MM.1S (cell line): ENCODE measurements around the gene KLHL24.

Source experiments
- DNase-seq: peaks from one replicate; pipeline ENCODE4 v3.0.0-alpha.2; 2015
- H2AFZ ChIP-seq: fragments of 300-600 bp; sonication (generic); 2 replicates; pipeline ENCODE4 v1.6.0; 2016; ENCODE audit warnings: antibody characterized with exemption, low read length
- H3F3A ChIP-seq: fragments of 300-600 bp; sonication (generic); 2 replicates; pipeline ENCODE4 v1.6.1; 2016; ENCODE audit warnings: mild to moderate bottlenecking, antibody characterized with exemption, low read length, moderate library complexity, mixed read lengths; ENCODE audit not compliant: insufficient read depth
- H3K27ac ChIP-seq: fragments of 300-600 bp; sonication (generic); 2 replicates; pipeline ENCODE4 v1.5.1; 2016; ENCODE audit warnings: mild to moderate bottlenecking, low read length
- H3K27me3 ChIP-seq: fragments of 300-600 bp; sonication (generic); replicated peaks from 2 replicates; pipeline ENCODE4 v1.6.0; 2016; ENCODE audit warnings: low read length; ENCODE audit not compliant: insufficient read depth
- H3K36me3 ChIP-seq: fragments of 300-600 bp; sonication (generic); replicated peaks from 2 replicates; pipeline ENCODE4 v1.6.1; 2016; ENCODE audit warnings: mild to moderate bottlenecking, low read length, mixed read lengths; ENCODE audit not compliant: insufficient read depth
- H3K4me1 ChIP-seq: fragments of 300-600 bp; sonication (generic); 2 replicates; pipeline ENCODE4 v1.6.1; 2016; ENCODE audit warnings: low read length, mixed read lengths
- H3K4me2 ChIP-seq: fragments of 300-600 bp; sonication (generic); 2 replicates; pipeline ENCODE4 v1.6.0; 2016; ENCODE audit warnings: low read depth, low read length
- H3K4me3 ChIP-seq: fragments of 300-600 bp; sonication (generic); 2 replicates; pipeline ENCODE4 v1.5.1; 2016; ENCODE audit warnings: low read length, mixed read lengths
- H3K79me2 ChIP-seq: fragments of 300-600 bp; sonication (generic); 2 replicates; pipeline ENCODE4 v1.6.1; 2016; ENCODE audit warnings: mixed run types, low read length, mixed read lengths
- H3K9ac ChIP-seq: fragments of 300-600 bp; sonication (generic); 2 replicates; pipeline ENCODE4 v1.6.1; 2016; ENCODE audit warnings: low read length, mixed read lengths
- H3K9me2 ChIP-seq: fragments of 300-600 bp; sonication (generic); replicated peaks from 2 replicates; pipeline ENCODE4 v1.6.1; 2016; ENCODE audit warnings: mild to moderate bottlenecking, low read length, mixed read lengths; ENCODE audit not compliant: insufficient read depth
- H3K9me3 ChIP-seq: fragments of 300-600 bp; sonication (generic); replicated peaks from 2 replicates; pipeline ENCODE4 v1.6.1; 2016; ENCODE audit warnings: mild to moderate bottlenecking, low read length, mixed read lengths; ENCODE audit not compliant: insufficient read depth
- H4K20me1 ChIP-seq: fragments of 300-600 bp; sonication (generic); 2 replicates; pipeline ENCODE4 v1.6.1; 2016; ENCODE audit warnings: mild to moderate bottlenecking, low read length, moderate library complexity, mixed read lengths; ENCODE audit not compliant: insufficient read depth
- CTCF ChIP-seq: fragments of 300-600 bp; sonication (generic); IDR thresholded peaks from 2 replicates; pipeline ENCODE4 v1.5.1; 2016; ENCODE audit warnings: antibody characterized with exemption, low read length, mixed read lengths
- EZH2 ChIP-seq: fragments of 300-600 bp; sonication (generic); optimal IDR thresholded peaks from 2 replicates; pipeline ENCODE3; 2017; ENCODE audit warnings: low read depth, mild to moderate bottlenecking, antibody characterized with exemption, low read length, mixed read lengths
- EZH2phosphoT487 ChIP-seq: fragments of 300-600 bp; sonication (generic); IDR thresholded peaks from 2 replicates; pipeline ENCODE4 v1.6.1; 2018; ENCODE audit warnings: antibody characterized with exemption, low read length

Gene KLHL24

DNA sequence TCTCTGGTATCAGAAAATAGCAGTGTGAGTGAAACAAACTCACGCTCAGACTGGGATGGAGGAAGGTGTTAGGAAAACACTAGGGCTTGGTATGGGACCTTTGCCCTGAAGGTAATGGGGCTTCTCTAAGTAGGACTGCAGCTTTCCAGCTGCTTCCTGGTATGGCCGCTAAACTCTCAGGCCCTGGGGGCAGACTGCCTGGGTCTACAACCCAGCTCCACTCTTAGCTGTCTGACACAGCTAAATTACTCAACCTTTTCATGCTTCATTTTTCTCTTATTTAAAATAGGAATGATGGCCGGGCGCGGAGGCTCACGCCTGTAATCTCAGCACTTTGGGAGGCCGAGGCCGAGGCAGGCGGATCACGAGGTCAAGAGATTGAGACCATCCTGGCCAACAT, 57.0 kb downstream of the KLHL24 start:
- Histone ChIP-seq H3K27ac (no peak overlapping the region), H3K4me3 (no peak overlapping the region), H3K9ac (no peak overlapping the region), H3K9me3 (no peaks in the 10 kb centered on the region), H4K20me1 (no peaks in the 10 kb centered on the region), H3K36me3 (no peaks in the 10 kb centered on the region), H3K9me2 (no peaks in the 10 kb centered on the region), H3K4me2 (no peak overlapping the region), H3K4me1 (peaks cover 9% of the 10 kb centered on the region), H3F3A (no peaks in the 10 kb centered on the region), H2AFZ (no peak overlapping the region), H3K27me3 (no peaks in the 10 kb centered on the region), H3K79me2 (no peaks in the 10 kb centered on the region)
- TF ChIP-seq EZH2, result no peak
- DNase-seq, result no peak

DNA sequence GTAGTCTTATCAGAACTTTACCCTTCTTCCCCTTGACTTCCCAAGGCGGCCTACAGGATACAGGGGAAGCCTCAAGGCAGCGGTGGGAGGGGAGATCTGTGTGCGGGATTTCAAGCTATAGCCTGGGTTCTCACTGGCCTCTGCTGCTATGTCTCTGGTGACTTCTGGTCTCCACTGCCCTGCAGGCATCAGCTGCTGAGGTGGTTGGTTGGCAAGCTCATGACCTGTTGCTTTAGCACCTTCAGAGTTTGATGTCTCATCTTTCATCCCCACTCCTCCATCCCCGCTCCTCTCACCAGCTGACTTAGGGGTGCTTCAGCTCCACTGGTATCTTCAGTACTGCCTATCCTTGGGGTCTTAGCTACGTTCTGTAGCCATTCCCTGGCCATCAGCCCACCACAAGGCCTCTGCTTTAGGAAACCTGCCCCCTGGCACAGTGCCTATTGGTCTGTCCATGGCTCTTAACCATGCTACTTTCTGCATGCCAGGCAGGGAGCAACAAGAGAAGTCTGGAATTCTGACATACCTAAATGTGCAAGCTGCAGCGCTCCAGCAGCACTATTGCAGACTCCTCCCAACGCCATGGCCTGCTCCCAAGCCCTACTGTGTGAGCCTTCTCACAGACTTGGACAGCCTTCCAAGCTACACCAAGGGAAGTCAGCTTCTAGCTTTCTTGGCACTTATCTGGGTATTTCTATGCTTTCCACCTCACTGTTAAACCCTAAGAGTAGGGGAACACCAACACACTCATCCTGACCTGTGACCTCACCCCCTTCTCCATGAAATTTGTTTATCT, 60.3 kb downstream of the KLHL24 start:
- Histone ChIP-seq H3K4me3 (no peak overlapping the region), H3K79me2 (peaks cover 31% of the 10 kb centered on the region), H3K27me3 (no peaks in the 10 kb centered on the region), H4K20me1 (no peaks in the 10 kb centered on the region; the same call in 1 of the 2 replicates), H3K9me2 (no peaks in the 10 kb centered on the region), H3K36me3 (no peaks in the 10 kb centered on the region), H3K9ac (no peak overlapping the region), H3K27ac (no peak overlapping the region), H2AFZ (no peak overlapping the region), H3K4me1 (peaks cover 15% of the 10 kb centered on the region), H3F3A (peaks cover 15% of the 10 kb centered on the region), H3K9me3 (no peaks in the 10 kb centered on the region), H3K4me2 (no peak overlapping the region)
- no peak for TF ChIP-seq CTCF
- no peak for TF ChIP-seq EZH2phosphoT487
- TF ChIP-seq EZH2, result no peak
- DNase-seq, result no peak

GRCh38 chr3:183697123-183697609, 61.7 kb downstream of the KLHL24 start:
- peaks cover 45% of the 10 kb centered on the region for H3K79me2 ChIP-seq
- peaks cover 15% of the 10 kb centered on the region for H3K4me1 ChIP-seq
- peak overlapping the region; percentile 26; the same call in 1 of the 2 replicates for H3K9ac ChIP-seq
- H3K9me2 ChIP-seq, result no peaks in the 10 kb centered on the region
- H3K36me3 ChIP-seq, result peaks cover 4% of the 10 kb centered on the region; the same call in 1 of the 2 replicates
- H3K4me3 ChIP-seq, result peak overlapping the region; percentile 92
- TF ChIP-seq EZH2phosphoT487 (no peak), EZH2 (no peak), CTCF (no peak)
- H4K20me1 ChIP-seq, result peaks cover 4% of the 10 kb centered on the region; the same call in 1 of the 2 replicates
- no peaks in the 10 kb centered on the region for H3K9me3 ChIP-seq
- H3K27ac ChIP-seq, result no peak overlapping the region
- peak overlapping the region; percentile 77 for H3K4me2 ChIP-seq
- H3F3A ChIP-seq, result peaks cover 15% of the 10 kb centered on the region
- H2AFZ ChIP-seq, result peak overlapping the region; percentile 88
- no peak for DNase-seq
- H3K27me3 ChIP-seq, result no peaks in the 10 kb centered on the region
